B cell (primary cell): ENCODE results near the gene VPS54. TPM values are rescaled to one million over a fixed set of nuclear protein-coding genes. Genes with fewer than 3 reads are reported as not detected.

Experiments
- ATAC-seq: fragments of 200-7000 bp; cut with Tn5 transposase; one replicate; pipeline ENCODE4 v1.10.0; 2021; ENCODE audit warnings: low read depth, mild to moderate bottlenecking, moderate number of reproducible peaks, moderate library complexity
- CTCF ChIA-PET: fragments of 350-600 bp; sonication (Branson Sonifier 250); formaldehyde crosslinking; loops from one replicate; lab custom pipeline; 2021; ENCODE audit warnings: antibody characterized with exemption, inconsistent platforms; lab: Charles Lee
- POLR2A ChIA-PET: fragments of 350-600 bp; sonication (Branson Sonifier 250); formaldehyde crosslinking; loops from one replicate; lab custom pipeline; 2021; ENCODE audit warnings: antibody characterized with exemption; lab: Charles Lee
- DNase-seq: peaks from one replicate; pipeline ENCODE4 v3.0.0; 2013
- H2AFZ ChIP-seq: 2 replicates; pipeline ENCODE4 v1.6.1; 2012; ENCODE audit warnings: mild to moderate bottlenecking, low read depth, low read length; ENCODE audit not compliant: insufficient read depth, poor library complexity, severe bottlenecking
- H3K27ac ChIP-seq, 2 donors: 1 replicate in 1 of 2; 2 replicates in 1 of 2; pipeline ENCODE4 v1.5.1; 2012 to 2013; ENCODE audit warnings: low read length in 2 of 2, mild to moderate bottlenecking in 2 of 2, moderate library complexity in 1 of 2
- H3K27me3 ChIP-seq, 4 experiments: fragments of 200-600 bp in 1 of 4; sonication (generic) in 1 of 4; replicated peaks in 1 of 4; 1 replicate in 2 of 4; 2 replicates in 2 of 4; pipeline versions ENCODE4 v1.6.1 to v1.7.0; 2013 to 2016; ENCODE audit warnings: low read length in 3 of 4, mild to moderate bottlenecking in 2 of 4, mixed read lengths in 1 of 4, moderate library complexity in 1 of 4; ENCODE audit not compliant: insufficient read depth in 4 of 4, control insufficient read depth in 3 of 4; ENCODE audit errors: control extremely low read depth in 1 of 4
- H3K36me3 ChIP-seq, 2 experiments: replicated peaks in 1 of 2; 1 replicate in 1 of 2; 2 replicates in 1 of 2; pipeline versions ENCODE4 v1.6.1 to v1.7.1; 2013; ENCODE audit warnings: low read length in 1 of 2; ENCODE audit not compliant: insufficient read depth in 2 of 2, control insufficient read depth in 1 of 2; ENCODE audit errors: control extremely low read depth in 1 of 2, extremely low read depth in 1 of 2
- H3K4me1 ChIP-seq, 2 donors: fragments of 200-600 bp in 1 of 2; sonication (generic) in 1 of 2; 1 replicate in 1 of 2; 2 replicates in 1 of 2; pipeline versions ENCODE4 v1.5.1 to v1.6.1; 2013 to 2017; ENCODE audit warnings: low read length in 2 of 2; ENCODE audit not compliant: control insufficient read depth in 2 of 2, insufficient read depth in 2 of 2
- H3K4me2 ChIP-seq: replicated peaks from 2 replicates; pipeline ENCODE3; 2012; ENCODE audit warnings: mild to moderate bottlenecking, low read depth, low read length; ENCODE audit not compliant: poor library complexity, severe bottlenecking
- H3K4me3 ChIP-seq, 5 experiments: fragments of 200-600 bp in 1 of 5; sonication (generic) in 1 of 5; 1 replicate in 3 of 5; 2 replicates in 2 of 5; pipeline versions ENCODE4 v1.5.1 to v1.7.0; 2011 to 2016; ENCODE audit warnings: low read length in 4 of 5, mild to moderate bottlenecking in 4 of 5, low read depth in 2 of 5, control low read depth in 1 of 5, moderate library complexity in 1 of 5; ENCODE audit not compliant: insufficient read depth in 1 of 5; ENCODE audit errors: control extremely low read depth in 1 of 5, extremely low read depth in 1 of 5
- H3K79me2 ChIP-seq: fragments of 200-600 bp; sonication (generic); one replicate; pipeline ENCODE4 v1.6.0; 2016; ENCODE audit warnings: low read length; ENCODE audit not compliant: control insufficient read depth, insufficient read depth
- H3K9ac ChIP-seq: fragments of 200-600 bp; sonication (generic); 2 replicates; pipeline ENCODE4 v1.6.1; 2017; ENCODE audit warnings: mild to moderate bottlenecking, low read length, moderate library complexity
- H3K9me3 ChIP-seq, 3 donors: one replicate each; pipeline versions ENCODE4 v1.6.1 to v1.7.1; 2013; ENCODE audit warnings: low read length in 2 of 3; ENCODE audit not compliant: control insufficient read depth in 2 of 3, insufficient read depth in 1 of 3; ENCODE audit errors: control extremely low read depth in 1 of 3
- H4K20me1 ChIP-seq: 2 replicates; pipeline ENCODE4 v1.6.0; 2012; ENCODE audit warnings: mild to moderate bottlenecking, low read length; ENCODE audit not compliant: insufficient read depth, control insufficient read depth, poor library complexity, severe bottlenecking
- H3K27ac Mint-ChIP-seq: one replicate; pipeline ENCODE4 v1.8.0; 2021; ENCODE audit warnings: mixed read lengths
- H3K27me3 Mint-ChIP-seq: one replicate; pipeline ENCODE4 v1.8.0; 2021; ENCODE audit warnings: mixed read lengths
- H3K4me1 Mint-ChIP-seq: one replicate; pipeline ENCODE4 v1.8.0; 2021; ENCODE audit warnings: mixed read lengths
- H3K4me3 Mint-ChIP-seq: one replicate; pipeline ENCODE4 v1.8.0; 2021; ENCODE audit warnings: mixed read lengths
- H3K9me3 Mint-ChIP-seq: one replicate; pipeline ENCODE4 v1.8.0; 2022; ENCODE audit warnings: mixed read lengths; ENCODE audit not compliant: insufficient read depth
- EZH2 ChIP-seq: IDR thresholded peaks from 2 replicates; pipeline ENCODE4 v1.6.1; 2012; ENCODE audit warnings: borderline replicate concordance, low read depth, mild to moderate bottlenecking, moderate library complexity, low read length; ENCODE audit not compliant: insufficient read depth, poor library complexity, severe bottlenecking
- WGBS: methylation state at CpG from one replicate; pipeline ENCODE4 v1.1.5; 2013; ENCODE audit warnings: missing lambda C conversion rate; ENCODE audit not compliant: insufficient coverage; 5-methylcytosine and 5-hydroxymethylcytosine counted together
- intact Hi-C: fragments of 100-400 bp; cut with micrococcal nuclease; formaldehyde crosslinking; loops from one replicate; pipeline ENCODE4 v1.10.0; 2022
- polyA plus RNA-seq: library from polyadenylated mRNA; depleted of rRNA; stranded (reverse); fragments of >200 nt; gene quantifications from 2 replicates; pipeline ENCODE4 v1.2.3, GENCODE V29; 2012
- total RNA-seq, 2 donors: library from RNA; stranded (reverse); fragments of 120-200 nt in 1 of 2; gene quantifications; 1 replicate in 1 of 2; 2 replicates in 1 of 2; pipeline versions ENCODE4 v1.2.3 to v1.2.4, GENCODE V29; 2013 to 2022
- TF ChIP-seq, protein P1 (sequence below): fragments of 200-600 bp; IDR thresholded peaks from one replicate; pipeline ENCODE4 v1.8.0; 2022; ENCODE audit warnings: antibody characterized with exemption, mild to moderate bottlenecking

The VPS54 gene
- total and polyA plus RNA-seq, 2 donors (not counting 1 experiment from before 2014, with no cell fraction given), result 6.2 to 13.2 TPM

GRCh38 chr2:64063924-64064331 is 44.7 kb upstream of the VPS54 start:
- no peaks in the 10 kb centered on the region for H3K9me3 Mint-ChIP-seq
- H3K9me3 ChIP-seq, result no peaks in the 10 kb centered on the region
- H3K27ac ChIP-seq, result no peak overlapping the region
- ATAC-seq, result no peak
- H3K4me3 Mint-ChIP-seq, result no peak overlapping the region
- TF ChIP-seq, protein P1, sequence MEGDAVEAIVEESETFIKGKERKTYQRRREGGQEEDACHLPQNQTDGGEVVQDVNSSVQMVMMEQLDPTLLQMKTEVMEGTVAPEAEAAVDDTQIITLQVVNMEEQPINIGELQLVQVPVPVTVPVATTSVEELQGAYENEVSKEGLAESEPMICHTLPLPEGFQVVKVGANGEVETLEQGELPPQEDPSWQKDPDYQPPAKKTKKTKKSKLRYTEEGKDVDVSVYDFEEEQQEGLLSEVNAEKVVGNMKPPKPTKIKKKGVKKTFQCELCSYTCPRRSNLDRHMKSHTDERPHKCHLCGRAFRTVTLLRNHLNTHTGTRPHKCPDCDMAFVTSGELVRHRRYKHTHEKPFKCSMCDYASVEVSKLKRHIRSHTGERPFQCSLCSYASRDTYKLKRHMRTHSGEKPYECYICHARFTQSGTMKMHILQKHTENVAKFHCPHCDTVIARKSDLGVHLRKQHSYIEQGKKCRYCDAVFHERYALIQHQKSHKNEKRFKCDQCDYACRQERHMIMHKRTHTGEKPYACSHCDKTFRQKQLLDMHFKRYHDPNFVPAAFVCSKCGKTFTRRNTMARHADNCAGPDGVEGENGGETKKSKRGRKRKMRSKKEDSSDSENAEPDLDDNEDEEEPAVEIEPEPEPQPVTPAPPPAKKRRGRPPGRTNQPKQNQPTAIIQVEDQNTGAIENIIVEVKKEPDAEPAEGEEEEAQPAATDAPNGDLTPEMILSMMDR, result no peak
- no peak for TF ChIP-seq EZH2
- H3K9ac ChIP-seq, result no peak overlapping the region
- no peak overlapping the region for H3K27ac Mint-ChIP-seq
- no peak for DNase-seq
- H3K4me3 ChIP-seq, result no peak overlapping the region
- no peaks in the 10 kb centered on the region for H3K27me3 ChIP-seq
- POLR2A ChIA-PET, result interaction anchor here (0.6 kb wide), 1 partner anchor 39 kb away, joined by 5 read pairs; no protein-coding TSS in a partner anchor
- peaks cover 16% of the 10 kb centered on the region for H3K4me1 Mint-ChIP-seq
- no peaks in the 10 kb centered on the region for H3K79me2 ChIP-seq
- H3K27me3 Mint-ChIP-seq, result no peaks in the 10 kb centered on the region
- no peaks in the 10 kb centered on the region for H3K36me3 ChIP-seq
- no peaks in the 10 kb centered on the region for H3K4me1 ChIP-seq
- no peak overlapping the region for H2AFZ ChIP-seq
- CTCF ChIA-PET, result interaction anchor here (0.8 to 1.6 kb wide), 2 partner anchors 153 to 264 kb away, joined by 4 to 5 read pairs; no protein-coding TSS in a partner anchor
- intact Hi-C loops, result no loop called here
- H3K4me2 ChIP-seq, result no peak overlapping the region
- no peaks in the 10 kb centered on the region for H4K20me1 ChIP-seq
- 96% methylated on average over 4 of the region's 4 CpGs for WGBS

DNA sequence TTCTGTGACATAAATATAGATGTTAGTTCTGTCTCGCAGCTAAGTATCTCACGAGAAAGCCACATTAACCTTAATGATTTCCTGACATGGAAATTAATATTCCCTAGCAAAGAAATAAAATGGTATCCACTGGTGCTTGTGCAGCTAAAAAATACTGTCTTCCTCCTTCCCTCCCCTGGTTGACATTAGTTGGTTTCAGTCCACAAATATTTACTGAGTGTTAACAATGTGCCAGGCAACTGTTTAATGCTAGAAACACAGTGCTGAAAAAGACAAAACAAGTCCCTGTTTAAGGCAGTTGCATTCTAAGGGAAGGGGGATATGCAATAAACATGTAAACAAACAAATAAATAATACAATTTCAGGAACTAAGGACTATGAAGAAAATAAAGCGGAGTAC is 44.2 kb upstream of the VPS54 start:
- Mint-ChIP-seq H3K27ac (no peak overlapping the region), H3K9me3 (no peaks in the 10 kb centered on the region), H3K4me3 (no peak overlapping the region), H3K27me3 (no peaks in the 10 kb centered on the region), H3K4me1 (peaks cover 16% of the 10 kb centered on the region)
- no peaks in the 10 kb centered on the region for H3K79me2 ChIP-seq
- no peaks in the 10 kb centered on the region for H3K36me3 ChIP-seq
- 86% methylated on average over 1 of the region's 3 CpGs for WGBS
- ChIA-PET POLR2A (interaction anchor here (0.6 kb wide), 1 partner anchor 39 kb away, joined by 5 read pairs; no protein-coding TSS in a partner anchor), CTCF (interaction anchor here (0.7 to 1.6 kb wide), 3 partner anchors 14 to 267 kb away, joined by 3 to 5 read pairs (median 3); no protein-coding TSS in a partner anchor)
- no peak overlapping the region for H3K4me2 ChIP-seq
- TF ChIP-seq EZH2, result no peak
- TF ChIP-seq, protein P1, result no peak
- intact Hi-C loops, result no loop called here
- no peaks in the 10 kb centered on the region for H3K4me1 ChIP-seq
- H3K9ac ChIP-seq, result no peak overlapping the region
- no peak for DNase-seq
- ATAC-seq, result no peak
- H3K27me3 ChIP-seq, result no peaks in the 10 kb centered on the region
- H3K9me3 ChIP-seq, result no peaks in the 10 kb centered on the region
- no peak overlapping the region for H3K4me3 ChIP-seq
- no peak overlapping the region for H3K27ac ChIP-seq
- H2AFZ ChIP-seq, result no peak overlapping the region
- H4K20me1 ChIP-seq, result no peaks in the 10 kb centered on the region
